Right ventricle myocardium inferior (tissue), 1 donor: ENCODE measurements around the gene AP1S2. TPM values are rescaled to one million over a fixed set of nuclear protein-coding genes. Genes with fewer than 3 reads are reported as not detected.
"Not testable (repeated sequence)": the region's sequence is repeated elsewhere in the genome, so short reads cannot be mapped to it uniquely, and the experiment has no call there.

Source experiments
- ATAC-seq: fragments of 200-7000 bp; cut with Tn5 transposase; one replicate; pipeline ENCODE4 v1.9.1; 2020; ENCODE audit warnings: mild to moderate bottlenecking, moderate library complexity
- DNase-seq: peaks from one replicate; pipeline ENCODE4 v3.0.0; 2021; ENCODE audit errors: missing footprints
- intact Hi-C: fragments of 100-400 bp; cut with DNase I; formaldehyde crosslinking; loops from one replicate; pipeline ENCODE4 v1.11.0; 2022
- long read RNA-seq: library from polyadenylated mRNA; unstranded; transcript quantifications from one replicate; pipeline ENCODE4 v2.0.0, GENCODE V29; 2021
- total RNA-seq: library from RNA; stranded (reverse); fragmentation: NEBNext Ultra II Directional; extraction: Animal tissue kit (Norgen Biotek cat#: 25700); gene quantifications from one replicate; pipeline ENCODE4 v1.2.1, GENCODE V29; 2021
- donor health status: DM: no; HTN: yes; CAD: no; lungs with severe emphysema.

The AP1S2 gene
- total RNA-seq = 154 TPM
- long read RNA-seq, transcript AP1S2-201 (5 exons, 2,237 nt) = major isoform, 26 of 107 reads
- long read RNA-seq, partial matches to known transcripts = 1 of 107 reads
- long read RNA-seq, other reads (novel, unspliced or antisense) = 80 of 107 reads

- peak; percentile 94 for DNase-seq
- intact Hi-C loops = loop anchor here (10.0 kb wide), 1 partner anchor 120 kb away; no protein-coding TSS in a partner anchor
- peak; percentile 99 for ATAC-seq
These were observed at the start of gene AP1S2 for GRCh38 chrX:15854712-15855567. Gene AP1S2, minus strand, starts transcription at chrX:15854813. Its CDS starts 2,289 bp downstream, at chrX:15852524.

- DNase-seq (no peak), ATAC-seq (no peak)
- intact Hi-C loops = no loop called here
These were observed 48.6 kb upstream of the AP1S2 start for GRCh38 chrX:15903186-15903681.

- intact Hi-C loops = no loop called here
- DNase-seq (no peak), ATAC-seq (no peak)
These were observed 40.7 kb upstream of the AP1S2 start for GRCh38 chrX:15895334-15895733.

- no peak for DNase-seq
- ATAC-seq = no peak
- intact Hi-C loops = no loop called here
These were observed 40.1 kb upstream of the AP1S2 start for GRCh38 chrX:15894724-15895123.

- DNase-seq (no peak), ATAC-seq (no peak)
- intact Hi-C loops = no loop called here
These were observed 35.9 kb upstream of the AP1S2 start for GRCh38 chrX:15890463-15890862.

GRCh38 chrX:15888062-15888461 is 33.4 kb upstream of the AP1S2 start:
- intact Hi-C loops = no loop called here

GRCh38 chrX:15883540-15883863 is 28.9 kb upstream of the AP1S2 start:
- intact Hi-C loops = no loop called here
- ATAC-seq (no peak), DNase-seq (no peak)

More at GRCh38 chrX:15888062-15888461, 33.4 kb upstream of the AP1S2 start:
- no peak for DNase-seq
- no peak for ATAC-seq

- intact Hi-C loops = no loop called here
- ATAC-seq (no peak), DNase-seq (no peak)
These were observed 28.3 kb upstream of the AP1S2 start for GRCh38 chrX:15882704-15883539.

- no peak for ATAC-seq
- DNase-seq = no peak
- intact Hi-C loops = no loop called here
These were observed 26.8 kb upstream of the AP1S2 start for GRCh38 chrX:15881381-15881897.

- intact Hi-C loops, DNase-seq, ATAC-seq: not testable (repeated sequence)
These were observed 23.3 kb upstream of the AP1S2 start for GRCh38 chrX:15877914-15878313.

- DNase-seq = no peak
- intact Hi-C loops = no loop called here
- no peak for ATAC-seq
These were observed 22.8 kb upstream of the AP1S2 start for GRCh38 chrX:15877380-15877779.

- no peak for ATAC-seq
- DNase-seq = no peak
- intact Hi-C loops = no loop called here
These were observed 20.1 kb upstream of the AP1S2 start for GRCh38 chrX:15874672-15875071.

- intact Hi-C loops = no loop called here
- ATAC-seq = no peak
- DNase-seq = no peak
These were observed 19.0 kb upstream of the AP1S2 start for GRCh38 chrX:15873566-15873965.

- intact Hi-C loops = no loop called here
- no peak for DNase-seq
- ATAC-seq = no peak
These were observed 15.7 kb upstream of the AP1S2 start for GRCh38 chrX:15870310-15870709.

- ATAC-seq (no peak), DNase-seq (no peak)
- intact Hi-C loops = no loop called here
These were observed 15.1 kb upstream of the AP1S2 start for GRCh38 chrX:15869695-15870094.

- no peak for DNase-seq
- intact Hi-C loops = no loop called here
These were observed 11.5 kb upstream of the AP1S2 start for GRCh38 chrX:15866147-15866546.

GRCh38 chrX:15864629-15865028 is 10.0 kb upstream of the AP1S2 start:
- no peak for DNase-seq
- intact Hi-C loops = no loop called here
- ATAC-seq = no peak

More at GRCh38 chrX:15866147-15866546, 11.5 kb upstream of the AP1S2 start:
- no peak for ATAC-seq

GRCh38 chrX:15864023-15864422 is 9.4 kb upstream of the AP1S2 start:
- DNase-seq (no peak), ATAC-seq (peak; percentile 26)
- intact Hi-C loops = no loop called here

GRCh38 chrX:15860921-15861320 is 6.3 kb upstream of the AP1S2 start:
- DNase-seq (no peak), ATAC-seq (no peak)
- intact Hi-C loops = no loop called here
